Measurements from ENCODE around the gene FGFR3.

FGFR3 gene

GRCh38 chr4:1851575-1852410 lies 58.7 kb downstream of the FGFR3 start:
- no peaks in the 10 kb centered on the region for H3K36me3 ChIP-seq (ENCODE audit: insufficient read depth)
- no peaks in the 10 kb centered on the region for H4K20me1 ChIP-seq (ENCODE audit: insufficient read depth)
- no peak overlapping the region for H3K9ac ChIP-seq
- no peak for TF ChIP-seq CTCF (conservative IDR thresholded peaks at IDR 0.05; ENCODE audit: low read depth, low read length)
- peaks cover 4% of the 10 kb centered on the region for H3K4me1 ChIP-seq (ENCODE audit: low read depth, poor library complexity, severe bottlenecking)
- no peak overlapping the region for H3K27ac ChIP-seq
- H3K27me3 ChIP-seq (ENCODE audit: insufficient read depth, low read depth) = no peaks in the 10 kb centered on the region
- no peak overlapping the region for H2AFZ ChIP-seq (ENCODE audit: low read depth)
- no peak overlapping the region for H3K4me2 ChIP-seq
- no peak overlapping the region for H3K4me3 ChIP-seq (IDR thresholded peaks at IDR 0.05; ENCODE audit: insufficient read depth, low read depth, low read length)
- H3K79me2 ChIP-seq (ENCODE audit: insufficient read depth, low read depth) = peaks cover 19% of the 10 kb centered on the region

DNA sequence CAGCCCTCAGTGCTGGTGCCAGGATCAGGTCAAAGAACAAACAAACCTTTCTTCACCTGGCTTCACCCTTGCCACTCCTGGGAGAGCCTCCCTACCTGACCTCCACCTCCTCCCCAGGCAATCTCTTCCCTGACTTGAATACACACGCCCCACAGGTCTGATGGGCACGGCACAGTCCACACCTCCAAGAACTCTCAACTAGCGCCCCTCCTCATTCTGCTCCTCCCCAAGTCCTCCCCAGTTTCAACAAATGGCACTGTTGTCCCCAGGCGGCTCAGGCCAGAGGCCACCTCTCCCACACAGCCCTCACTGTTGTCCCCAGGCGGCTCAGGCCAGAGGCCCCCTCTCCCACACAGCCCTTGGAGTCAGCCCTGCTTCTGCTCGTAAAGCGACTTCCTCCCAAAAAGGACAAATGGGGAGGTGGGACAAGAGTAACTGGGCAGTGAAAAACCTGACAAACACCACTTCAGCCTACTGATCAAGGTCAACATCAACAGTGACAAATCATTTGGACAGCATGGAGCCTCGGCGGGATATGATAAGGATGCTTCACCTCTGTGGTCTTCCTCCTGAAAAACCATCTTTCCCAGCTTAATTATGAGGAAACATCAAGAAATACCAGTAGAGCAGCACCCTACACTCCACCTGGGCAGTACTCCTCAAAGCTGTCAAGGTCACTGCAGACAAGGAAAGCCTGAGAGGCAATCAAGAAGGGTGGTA lies 60.0 kb downstream of the FGFR3 start:
- Histone ChIP-seq H3K79me2 (ENCODE audit: insufficient read depth, low read depth) (peaks cover 31% of the 10 kb centered on the region), H3K27ac (no peak overlapping the region), H3K9ac (no peak overlapping the region)

DNA sequence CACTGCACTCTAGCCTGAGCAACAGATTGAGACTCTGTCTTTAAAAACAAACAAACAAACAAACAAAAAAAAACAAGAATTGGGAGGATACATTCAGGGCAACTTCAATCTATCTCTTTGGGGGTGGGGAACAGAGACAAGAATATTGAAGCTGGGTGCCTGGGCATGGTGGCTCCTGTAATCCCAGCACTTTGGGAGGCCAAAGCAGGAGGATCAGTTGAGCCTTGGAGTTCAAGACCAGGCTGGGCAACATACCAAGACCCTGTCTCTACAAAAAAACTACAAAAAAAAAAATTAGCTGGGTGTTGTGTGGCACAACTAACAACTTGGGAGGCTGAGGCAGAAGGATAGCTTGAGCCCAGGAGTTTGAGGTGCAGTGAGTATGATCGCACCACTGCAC lies 61.7 kb downstream of the FGFR3 start:
- Histone ChIP-seq H3K36me3 (ENCODE audit: insufficient read depth) (no peaks in the 10 kb centered on the region), H3K4me3 (IDR thresholded peaks at IDR 0.05; ENCODE audit: insufficient read depth, low read depth, low read length) (no peak overlapping the region), H3K27ac (no peak overlapping the region), H4K20me1 (ENCODE audit: insufficient read depth) (no peaks in the 10 kb centered on the region), H3K4me2 (peak overlapping the region; percentile 57), H3K27me3 (ENCODE audit: insufficient read depth, low read depth) (no peaks in the 10 kb centered on the region), H3K4me1 (ENCODE audit: low read depth, poor library complexity, severe bottlenecking) (peaks cover 16% of the 10 kb centered on the region), H2AFZ (ENCODE audit: low read depth) (no peak overlapping the region), H3K9ac (peak overlapping the region; percentile 93; the same call in 1 of the 2 replicates), H3K79me2 (ENCODE audit: insufficient read depth, low read depth) (peaks cover 48% of the 10 kb centered on the region)
- TF ChIP-seq CTCF (conservative IDR thresholded peaks at IDR 0.05; ENCODE audit: low read depth, low read length) = no peak

More for the DNA sequence above, 60.0 kb downstream of the FGFR3 start:
- Histone ChIP-seq H3K4me1 (ENCODE audit: low read depth, poor library complexity, severe bottlenecking) (peaks cover 6% of the 10 kb centered on the region), H3K4me3 (IDR thresholded peaks at IDR 0.05; ENCODE audit: insufficient read depth, low read depth, low read length) (no peak overlapping the region), H4K20me1 (ENCODE audit: insufficient read depth) (no peaks in the 10 kb centered on the region), H3K36me3 (ENCODE audit: insufficient read depth) (no peaks in the 10 kb centered on the region), H3K4me2 (no peak overlapping the region), H2AFZ (ENCODE audit: low read depth) (no peak overlapping the region), H3K27me3 (ENCODE audit: insufficient read depth, low read depth) (no peaks in the 10 kb centered on the region)
- no peak for TF ChIP-seq CTCF (conservative IDR thresholded peaks at IDR 0.05; ENCODE audit: low read depth, low read length)

DNA sequence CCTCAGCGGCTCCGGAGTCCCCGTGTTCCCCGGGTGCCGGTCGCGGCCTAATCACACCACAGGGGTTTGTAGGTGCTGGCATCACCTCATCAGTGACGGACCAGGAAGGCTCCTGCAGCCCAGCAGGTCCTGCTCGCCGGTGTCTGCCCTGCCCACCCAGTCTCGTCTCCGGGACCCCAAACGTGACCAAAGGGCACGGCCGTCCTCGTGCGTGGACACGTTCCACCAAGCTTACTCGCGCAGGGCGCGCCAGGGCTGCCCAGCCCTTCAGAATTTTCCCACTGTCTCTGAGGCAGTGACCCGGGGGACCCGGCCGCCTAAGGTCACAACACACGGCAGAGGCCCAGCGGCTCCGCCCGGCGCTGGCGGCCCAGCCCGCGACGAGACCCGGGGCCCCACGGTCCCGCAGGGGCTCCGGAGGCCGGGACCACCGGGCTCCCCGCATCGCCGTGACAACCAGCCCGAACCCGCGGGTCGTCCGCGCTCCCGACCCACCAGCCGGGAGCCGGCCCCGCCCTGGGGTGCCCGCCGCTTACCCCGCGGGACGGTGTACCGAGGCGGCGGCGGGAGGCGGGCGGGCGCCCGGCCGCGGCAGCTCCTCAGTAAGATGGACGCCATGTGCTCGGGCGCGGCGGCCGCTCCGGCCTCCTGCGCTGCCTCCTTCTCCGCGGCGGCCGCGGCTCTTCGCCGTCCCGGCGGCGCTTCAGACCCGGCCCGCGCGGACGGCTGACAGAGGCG lies 62.4 kb downstream of the FGFR3 start:
- Histone ChIP-seq H3K9ac (peak overlapping the region; percentile 93), H3K36me3 (ENCODE audit: insufficient read depth) (no peaks in the 10 kb centered on the region), H3K79me2 (ENCODE audit: insufficient read depth, low read depth) (peaks cover 53% of the 10 kb centered on the region), H3K4me3 (IDR thresholded peaks at IDR 0.05; ENCODE audit: insufficient read depth, low read depth, low read length) (peak overlapping the region; percentile 33), H3K27me3 (ENCODE audit: insufficient read depth, low read depth) (no peaks in the 10 kb centered on the region), H4K20me1 (ENCODE audit: insufficient read depth) (no peaks in the 10 kb centered on the region), H2AFZ (ENCODE audit: low read depth) (no peak overlapping the region), H3K27ac (peak overlapping the region; percentile 94), H3K4me1 (ENCODE audit: low read depth, poor library complexity, severe bottlenecking) (peaks cover 16% of the 10 kb centered on the region), H3K4me2 (peak overlapping the region; percentile 57; the same call in 1 of the 2 replicates)
- TF ChIP-seq CTCF (conservative IDR thresholded peaks at IDR 0.05; ENCODE audit: low read depth, low read length) = no peak
